Measurements from ENCODE around the gene CLTCL1.

Gene CLTCL1

GRCh38 chr22:19194766-19195536, 96.6 kb downstream of the CLTCL1 start:
- no peak for FAIRE-seq

- FAIRE-seq: no peak
Measured at GRCh38 chr22:19193879-19194278, 97.6 kb downstream of the CLTCL1 start.

GRCh38 chr22:19187716-19188563, 103.6 kb downstream of the CLTCL1 start:
- no peak for FAIRE-seq

- no peak for FAIRE-seq
Measured at GRCh38 chr22:19184276-19184997, 107.1 kb downstream of the CLTCL1 start.

- FAIRE-seq: no peak
Measured at GRCh38 chr22:19183216-19183615, 108.3 kb downstream of the CLTCL1 start.

GRCh38 chr22:19182472-19183157, 108.9 kb downstream of the CLTCL1 start:
- no peak for FAIRE-seq

GRCh38 chr22:19181786-19182471, 109.6 kb downstream of the CLTCL1 start:
- no peak for FAIRE-seq

GRCh38 chr22:19180740-19181410, 110.6 kb downstream of the CLTCL1 start:
- no peak for FAIRE-seq

GRCh38 chr22:19180234-19180633, 111.3 kb downstream of the CLTCL1 start:
- no peak for FAIRE-seq

- no peak for FAIRE-seq
Measured at GRCh38 chr22:19179497-19180048, 111.9 kb downstream of the CLTCL1 start.

- no peak for FAIRE-seq
Measured at GRCh38 chr22:19178657-19179496, 112.6 kb downstream of the CLTCL1 start, which contains the start of gene SLC25A1. Gene SLC25A1, minus strand, starts transcription at chr22:19178736. Its CDS starts 63 bp downstream, at chr22:19178673.

- FAIRE-seq: no peak
Measured at GRCh38 chr22:19178065-19178656, 113.4 kb downstream of the CLTCL1 start.

GRCh38 chr22:19177164-19178064, 114.1 kb downstream of the CLTCL1 start:
- FAIRE-seq: no peak

- FAIRE-seq: no peak
Measured at GRCh38 chr22:19176732-19177131, 114.8 kb downstream of the CLTCL1 start.

GRCh38 chr22:19176175-19176643, 115.3 kb downstream of the CLTCL1 start:
- FAIRE-seq: no peak

GRCh38 chr22:19175602-19176174, 115.8 kb downstream of the CLTCL1 start:
- no peak for FAIRE-seq

GRCh38 chr22:19175026-19175601, 116.4 kb downstream of the CLTCL1 start:
- FAIRE-seq: no peak

Data from colon (tissue), 2 donors.